Neural cell (in vitro differentiated cells): ENCODE measurements around the gene GNAS-AS1.

Experiments used
- EP300 ChIP-seq: fragments of 450-650 bp; conservative IDR thresholded peaks from 2 replicates; pipeline ENCODE4 v1.6.1; 2014; ENCODE audit warnings: antibody characterized with exemption, mild to moderate bottlenecking, moderate library complexity; ENCODE audit not compliant: poor library complexity, severe bottlenecking
- EZH2 ChIP-seq: fragments of 200-600, 300-800 bp; shearing (Covaris generic), sonication (generic); IDR thresholded peaks from 2 replicates; pipeline ENCODE4 v1.6.1; 2014; ENCODE audit warnings: antibody characterized with exemption, low read length, borderline replicate concordance, mild to moderate bottlenecking; ENCODE audit not compliant: insufficient read depth, poor library complexity, severe bottlenecking
- RAD21 ChIP-seq: fragments of 450-650 bp; conservative IDR thresholded peaks from 2 replicates; pipeline ENCODE4 v1.6.1; 2014; ENCODE audit warnings: antibody characterized with exemption, mild to moderate bottlenecking, moderate library complexity
- SMC3 ChIP-seq: fragments of 450-650 bp; conservative IDR thresholded peaks from 2 replicates; pipeline ENCODE4 v1.6.1; 2014; ENCODE audit warnings: antibody characterized with exemption, mild to moderate bottlenecking, moderate library complexity; ENCODE audit not compliant: poor library complexity
- TF ChIP-seq, protein P1 (sequence below): fragments of 450-650 bp; IDR thresholded peaks from 2 replicates; pipeline ENCODE4 v1.5.1; 2014; ENCODE audit warnings: antibody characterized with exemption, mild to moderate bottlenecking, moderate library complexity; ENCODE audit not compliant: poor library complexity, severe bottlenecking
- TF ChIP-seq, protein P2 (sequence below): IDR thresholded peaks from 2 replicates; pipeline ENCODE4 v1.6.1; 2012; ENCODE audit warnings: borderline replicate concordance

DNA sequence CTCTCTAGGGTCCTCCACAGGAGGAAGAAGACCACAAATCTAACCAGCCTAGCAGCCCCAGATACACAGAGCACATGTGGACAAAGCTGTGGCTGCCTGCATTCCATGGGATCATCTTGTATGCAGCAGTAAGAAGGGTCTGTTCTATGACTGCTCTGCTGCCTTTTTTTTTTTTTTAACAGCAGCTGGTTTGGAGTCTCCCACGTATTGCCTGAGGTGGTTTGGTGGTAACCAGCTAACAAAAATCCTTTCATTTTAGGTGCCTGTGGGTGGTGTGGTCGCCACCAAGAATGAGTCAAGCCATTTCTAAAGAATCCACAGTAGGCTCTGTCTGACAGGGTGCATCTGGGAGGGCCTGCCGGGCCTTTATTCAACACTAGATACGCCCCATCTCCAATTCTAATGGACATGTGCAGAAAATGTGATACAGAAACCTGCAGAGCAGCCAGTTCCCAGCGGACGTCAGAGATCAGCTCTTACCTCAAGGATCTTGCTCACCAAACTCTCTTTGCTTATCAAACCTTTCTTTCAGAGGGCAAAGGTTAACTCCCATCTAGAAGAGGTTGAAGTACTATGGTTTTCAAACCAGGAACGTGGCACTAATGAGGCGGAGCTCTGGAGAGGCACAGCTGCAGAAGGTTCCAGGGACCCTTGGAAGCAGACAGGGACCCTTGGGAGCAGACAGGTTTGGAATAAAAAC lies 32.0 kb downstream of the GNAS-AS1 start:
- TF ChIP-seq, protein P1, sequence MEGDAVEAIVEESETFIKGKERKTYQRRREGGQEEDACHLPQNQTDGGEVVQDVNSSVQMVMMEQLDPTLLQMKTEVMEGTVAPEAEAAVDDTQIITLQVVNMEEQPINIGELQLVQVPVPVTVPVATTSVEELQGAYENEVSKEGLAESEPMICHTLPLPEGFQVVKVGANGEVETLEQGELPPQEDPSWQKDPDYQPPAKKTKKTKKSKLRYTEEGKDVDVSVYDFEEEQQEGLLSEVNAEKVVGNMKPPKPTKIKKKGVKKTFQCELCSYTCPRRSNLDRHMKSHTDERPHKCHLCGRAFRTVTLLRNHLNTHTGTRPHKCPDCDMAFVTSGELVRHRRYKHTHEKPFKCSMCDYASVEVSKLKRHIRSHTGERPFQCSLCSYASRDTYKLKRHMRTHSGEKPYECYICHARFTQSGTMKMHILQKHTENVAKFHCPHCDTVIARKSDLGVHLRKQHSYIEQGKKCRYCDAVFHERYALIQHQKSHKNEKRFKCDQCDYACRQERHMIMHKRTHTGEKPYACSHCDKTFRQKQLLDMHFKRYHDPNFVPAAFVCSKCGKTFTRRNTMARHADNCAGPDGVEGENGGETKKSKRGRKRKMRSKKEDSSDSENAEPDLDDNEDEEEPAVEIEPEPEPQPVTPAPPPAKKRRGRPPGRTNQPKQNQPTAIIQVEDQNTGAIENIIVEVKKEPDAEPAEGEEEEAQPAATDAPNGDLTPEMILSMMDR: no peak
- TF ChIP-seq SMC3 (no peak), EZH2 (no peak), EP300 (no peak), RAD21 (no peak)
- TF ChIP-seq, protein P2, sequence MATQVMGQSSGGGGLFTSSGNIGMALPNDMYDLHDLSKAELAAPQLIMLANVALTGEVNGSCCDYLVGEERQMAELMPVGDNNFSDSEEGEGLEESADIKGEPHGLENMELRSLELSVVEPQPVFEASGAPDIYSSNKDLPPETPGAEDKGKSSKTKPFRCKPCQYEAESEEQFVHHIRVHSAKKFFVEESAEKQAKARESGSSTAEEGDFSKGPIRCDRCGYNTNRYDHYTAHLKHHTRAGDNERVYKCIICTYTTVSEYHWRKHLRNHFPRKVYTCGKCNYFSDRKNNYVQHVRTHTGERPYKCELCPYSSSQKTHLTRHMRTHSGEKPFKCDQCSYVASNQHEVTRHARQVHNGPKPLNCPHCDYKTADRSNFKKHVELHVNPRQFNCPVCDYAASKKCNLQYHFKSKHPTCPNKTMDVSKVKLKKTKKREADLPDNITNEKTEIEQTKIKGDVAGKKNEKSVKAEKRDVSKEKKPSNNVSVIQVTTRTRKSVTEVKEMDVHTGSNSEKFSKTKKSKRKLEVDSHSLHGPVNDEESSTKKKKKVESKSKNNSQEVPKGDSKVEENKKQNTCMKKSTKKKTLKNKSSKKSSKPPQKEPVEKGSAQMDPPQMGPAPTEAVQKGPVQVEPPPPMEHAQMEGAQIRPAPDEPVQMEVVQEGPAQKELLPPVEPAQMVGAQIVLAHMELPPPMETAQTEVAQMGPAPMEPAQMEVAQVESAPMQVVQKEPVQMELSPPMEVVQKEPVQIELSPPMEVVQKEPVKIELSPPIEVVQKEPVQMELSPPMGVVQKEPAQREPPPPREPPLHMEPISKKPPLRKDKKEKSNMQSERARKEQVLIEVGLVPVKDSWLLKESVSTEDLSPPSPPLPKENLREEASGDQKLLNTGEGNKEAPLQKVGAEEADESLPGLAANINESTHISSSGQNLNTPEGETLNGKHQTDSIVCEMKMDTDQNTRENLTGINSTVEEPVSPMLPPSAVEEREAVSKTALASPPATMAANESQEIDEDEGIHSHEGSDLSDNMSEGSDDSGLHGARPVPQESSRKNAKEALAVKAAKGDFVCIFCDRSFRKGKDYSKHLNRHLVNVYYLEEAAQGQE: no peak
